Activated CD4-positive, CD25-positive, alpha-beta regulatory T cell (primary cell): Measurements from ENCODE around the gene USP3.
A peak's percentile ranks its signal among the peaks of the same experiment; 100 is the strongest.
"Not testable (repeated sequence)": the region's sequence is repeated elsewhere in the genome, so short reads cannot be mapped to it uniquely, and the experiment has no call there.

Experiments
- DNase-seq, 4 experiments: peaks; one replicate each; lab custom pipeline; 2025; lab: John Stamatoyannopoulos, UW

USP3 gene

GRCh38 chr15:63476229-63476632 is 28.2 kb upstream of the USP3 start:
- no peak for DNase-seq

- no peak for DNase-seq
Observed at GRCh38 chr15:63478243-63478642, 26.1 kb upstream of the USP3 start.

- no peak for DNase-seq
Observed at GRCh38 chr15:63480441-63480821, 24.0 kb upstream of the USP3 start.

GRCh38 chr15:63481105-63481810 is 23.1 kb upstream of the USP3 start:
- no peak for DNase-seq

GRCh38 chr15:63482874-63483323 is 21.5 kb upstream of the USP3 start:
- no peak for DNase-seq

GRCh38 chr15:63483521-63484371 is 20.6 kb upstream of the USP3 start:
- DNase-seq = no peak

GRCh38 chr15:63484433-63485186 is 19.8 kb upstream of the USP3 start:
- DNase-seq = no peak

- peak; percentile 66 to 89 (median 81) for DNase-seq
Observed at GRCh38 chr15:63487076-63487757, 17.2 kb upstream of the USP3 start.

- not testable (repeated sequence) for DNase-seq
Observed at GRCh38 chr15:63487758-63488397, 16.5 kb upstream of the USP3 start.

- no peak for DNase-seq
Observed at GRCh38 chr15:63488398-63488960, 15.9 kb upstream of the USP3 start.

- no peak for DNase-seq
Observed at GRCh38 chr15:63489352-63489751, 15.0 kb upstream of the USP3 start.

- no peak for DNase-seq
Observed at GRCh38 chr15:63490345-63491034, 13.9 kb upstream of the USP3 start.

GRCh38 chr15:63491116-63491827 is 13.1 kb upstream of the USP3 start:
- DNase-seq = no peak

GRCh38 chr15:63491979-63492378 is 12.4 kb upstream of the USP3 start:
- no peak for DNase-seq

GRCh38 chr15:63492541-63493077 is 11.8 kb upstream of the USP3 start:
- DNase-seq = no peak

GRCh38 chr15:63493436-63493835 is 11.0 kb upstream of the USP3 start:
- no peak for DNase-seq

GRCh38 chr15:63494408-63494807 is 10.0 kb upstream of the USP3 start:
- DNase-seq = no peak

- no peak for DNase-seq
Observed at GRCh38 chr15:63495343-63495742, 9.1 kb upstream of the USP3 start.

- DNase-seq = no peak
Observed at GRCh38 chr15:63495780-63496488, 8.5 kb upstream of the USP3 start.
